K562 (cell line): ENCODE measurements around the gene SLC25A29. TPM values are rescaled to one million over a fixed set of nuclear protein-coding genes. Genes with fewer than 3 reads are reported as not detected.

Experiments
- GTF3C2 ChIP-seq: IDR thresholded peaks from 3 replicates; pipeline ENCODE4 v1.6.1; 2011; ENCODE audit warnings: borderline replicate concordance, mild to moderate bottlenecking, moderate library complexity; ENCODE audit not compliant: insufficient read length; ENCODE audit errors: extremely low read depth
- KDM4B ChIP-seq, 2 experiments: fragments of 450-650 bp in 1 of 2; sonication (generic) in 1 of 2; IDR thresholded peaks; 2 replicates each; pipeline ENCODE4 v1.6.1; 2016 to 2017; ENCODE audit warnings: borderline replicate concordance in 2 of 2, antibody characterized with exemption in 1 of 2, low read depth in 1 of 2, mild to moderate bottlenecking in 1 of 2
- NFRKB ChIP-seq: fragments of 450-650 bp; IDR thresholded peaks from 2 replicates; pipeline ENCODE4 v1.6.1; 2016; ENCODE audit warnings: low read depth
- RNF2 ChIP-seq: sonication (generic); IDR thresholded peaks from 2 replicates; pipeline ENCODE4 v1.6.1; 2016
- SIN3B ChIP-seq: fragments of 450-650 bp; IDR thresholded peaks from 2 replicates; pipeline ENCODE4 v1.6.1; 2017; ENCODE audit warnings: low read depth, mild to moderate bottlenecking, moderate library complexity
- SRSF1 ChIP-seq: fragments of 200-400 bp; formaldehyde crosslinking; IDR thresholded peaks from 2 replicates; pipeline ENCODE4 v1.6.1; 2017; ENCODE audit warnings: mild to moderate bottlenecking, low read depth, low read length, moderate library complexity
- TARDBP ChIP-seq: fragments of 450-650 bp; IDR thresholded peaks from 2 replicates; pipeline ENCODE4 v1.6.1; 2016
- ZFP1 ChIP-seq: fragments of 450-650 bp; formaldehyde crosslinking; IDR thresholded peaks from 2 replicates; pipeline ENCODE4 v1.4.0; 2020; ENCODE audit warnings: mild to moderate bottlenecking, mixed read lengths
- ZNF23 ChIP-seq: fragments of 250-450 bp; sonication (Bioruptor Pico); IDR thresholded peaks from 2 replicates; pipeline ENCODE4 v1.4.0; 2020; ENCODE audit warnings: mild to moderate bottlenecking
- ZNF253 ChIP-seq: fragments of 250-450 bp; sonication (Bioruptor Pico); conservative IDR thresholded peaks from 2 replicates; pipeline ENCODE4 v1.6.1; 2021; ENCODE audit warnings: mild to moderate bottlenecking
- ZNF511 ChIP-seq: sonication (generic); formaldehyde crosslinking; IDR thresholded peaks from 2 replicates; pipeline ENCODE4 v1.8.0; 2022; ENCODE audit warnings: mild to moderate bottlenecking, missing genetic modification reagents
- polyA plus RNA-seq, 8 experiments: library from polyadenylated mRNA; depleted of rRNA in 4 of 8; stranded (reverse) in 5 of 8; unstranded in 3 of 8; fragments of >200 nt; fragmentation: Nextera tagmentation in 2 of 8; fragmentation: Illumina TruSeq in 1 of 8; extraction: Ambion mirVana in 2 of 8; extraction: Trizol in 1 of 8; gene quantifications; 2 replicates each; pipeline versions ENCODE4 v1.2.1 to v1.2.3, GENCODE V29; 2011 to 2014; ENCODE audit warnings: inconsistent platforms in 1 of 8, missing spikeins in 1 of 8
- total RNA-seq, 7 experiments: library from RNA; depleted of rRNA in 6 of 7; stranded (reverse); fragments of >200 nt in 6 of 7; fragmentation: Illumina TruSeq in 2 of 7; extraction: Trizol in 2 of 7; gene quantifications; 2 replicates each; pipeline versions ENCODE4 v1.2.1 to v1.2.3, GENCODE V29; 2011 to 2021; ENCODE audit warnings: low replicate concordance in 1 of 7

SLC25A29 gene
- total and polyA plus RNA-seq, 9 of the 15 experiments (the other 6 are each of a cell fraction or from before 2014, with no cell fraction given), result 0.07 to 17.5 (median 4.8) TPM

GRCh38 chr14:100332797-100333196 is 26.6 kb upstream of the SLC25A29 start (continued):
- TF ChIP-seq SRSF1 (no peak), ZFP1 (no peak), ZNF511 (no peak), SIN3B (no peak), ZNF23 (CRISPR knock-in tag) (no peak), GTF3C2 (no peak), ZNF253 (CRISPR knock-in tag) (no peak), KDM4B (IDR thresholded peaks at IDR 0.05; ENCODE audit: borderline replicate concordance in 2 of 2, low read depth in 1 of 2) (no peak), RNF2 (no peak), NFRKB (no peak), TARDBP (no peak)
